Karpas-422 (cell line): ENCODE data around the gene MRPL9. TPM values are rescaled to one million over a fixed set of nuclear protein-coding genes. Genes with fewer than 3 reads are reported as not detected.
"Not testable (repeated sequence)": the region's sequence is repeated elsewhere in the genome, so short reads cannot be mapped to it uniquely, and the experiment has no call there.

ENCODE experiments used
- DNase-seq: peaks from one replicate; pipeline ENCODE4 v3.0.0-alpha.2; 2015
- H2AFZ ChIP-seq: fragments of 200-600 bp; sonication (generic); 2 replicates; pipeline ENCODE4 v1.6.1; 2014; ENCODE audit warnings: antibody characterized with exemption, low read length, mixed read lengths
- H3K27ac ChIP-seq: fragments of 200-600 bp; sonication (generic); 2 replicates; pipeline ENCODE4 v1.5.1; 2014; ENCODE audit warnings: mild to moderate bottlenecking, low read length, moderate library complexity
- H3K27me3 ChIP-seq: fragments of 200-600 bp; sonication (generic); 2 replicates; pipeline ENCODE4 v1.6.1; 2014; ENCODE audit warnings: low read length, mixed read lengths
- H3K36me3 ChIP-seq: fragments of 200-600 bp; sonication (generic); 2 replicates; pipeline ENCODE4 v1.6.1; 2014; ENCODE audit warnings: low read length, mixed read lengths; ENCODE audit not compliant: insufficient read depth
- H3K4me1 ChIP-seq: fragments of 200-600 bp; sonication (generic); 2 replicates; pipeline ENCODE4 v1.6.1; 2014; ENCODE audit warnings: mild to moderate bottlenecking, low read length, mixed read lengths
- H3K4me2 ChIP-seq: fragments of 200-600 bp; sonication (generic); 2 replicates; pipeline ENCODE4 v1.6.1; 2014; ENCODE audit warnings: low read length, low read depth, mild to moderate bottlenecking; ENCODE audit not compliant: poor library complexity, severe bottlenecking
- H3K4me3 ChIP-seq: fragments of 200-600 bp; sonication (generic); 2 replicates; pipeline ENCODE4 v1.5.1; 2014; ENCODE audit warnings: mild to moderate bottlenecking, antibody characterized with exemption, low read length, mixed read lengths
- H3K79me2 ChIP-seq: fragments of 200-600 bp; sonication (generic); 2 replicates; pipeline ENCODE4 v1.6.1; 2014; ENCODE audit warnings: mild to moderate bottlenecking, low read length, mixed read lengths
- H3K9ac ChIP-seq: fragments of 200-600 bp; sonication (generic); 2 replicates; pipeline ENCODE4 v1.6.0; 2014; ENCODE audit warnings: low read length
- H3K9me2 ChIP-seq: fragments of 200-600 bp; sonication (generic), shearing (Covaris generic); replicated peaks from 2 replicates; pipeline ENCODE4 v1.6.0; 2014; ENCODE audit warnings: mild to moderate bottlenecking, low read length, moderate library complexity; ENCODE audit not compliant: insufficient read depth
- H3K9me3 ChIP-seq: fragments of 300-700, 200-600 bp; sonication (generic); 2 replicates; pipeline ENCODE4 v1.6.1; 2014; ENCODE audit warnings: low read length, mixed read lengths
- H4K20me1 ChIP-seq: fragments of 200-600 bp; sonication (generic); 2 replicates; pipeline ENCODE4 v1.6.1; 2014; ENCODE audit warnings: mild to moderate bottlenecking, antibody characterized with exemption, low read length, low read depth; ENCODE audit not compliant: insufficient read depth
- total RNA-seq: library from RNA; depleted of rRNA; stranded (reverse); fragments of >200 nt; shearing (Covaris generic); gene quantifications from 2 replicates; pipeline ENCODE4 v1.2.3, GENCODE V29; 2014; ENCODE audit warnings: low replicate concordance

The MRPL9 gene
- total RNA-seq, 1 experiment from 2014 or later = 76.8 TPM

DNA sequence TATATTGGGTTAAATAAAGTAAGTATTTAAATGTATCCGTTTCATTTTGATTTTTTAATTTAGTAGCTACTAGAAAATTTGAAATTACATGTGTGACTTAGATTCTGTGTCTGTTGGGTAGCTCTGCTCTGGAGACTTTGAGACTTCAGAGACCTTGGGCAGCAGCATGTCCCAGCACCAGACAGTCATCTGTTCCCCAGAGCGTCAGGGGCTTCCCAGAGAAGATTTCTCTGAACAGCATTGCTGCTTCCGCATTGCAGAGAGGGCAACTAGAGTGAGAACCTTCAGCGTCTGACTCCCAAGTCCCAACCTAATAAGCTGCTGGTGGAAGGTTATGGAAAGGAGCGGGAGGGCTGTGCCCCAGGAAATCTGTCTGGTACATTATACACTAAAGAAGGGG, 35.3 kb upstream of the MRPL9 start:
- no peak for DNase-seq
- Histone ChIP-seq H3K36me3 (no peaks in the 10 kb centered on the region), H3K79me2 (no peaks in the 10 kb centered on the region), H2AFZ (no peak overlapping the region), H3K9ac (no peak overlapping the region), H3K4me1 (no peaks in the 10 kb centered on the region), H3K4me3 (no peak overlapping the region), H4K20me1 (no peaks in the 10 kb centered on the region), H3K27me3 (no peaks in the 10 kb centered on the region), H3K4me2 (no peak overlapping the region), H3K9me2 (no peaks in the 10 kb centered on the region), H3K9me3 (no peaks in the 10 kb centered on the region), H3K27ac (no peak overlapping the region)

DNA sequence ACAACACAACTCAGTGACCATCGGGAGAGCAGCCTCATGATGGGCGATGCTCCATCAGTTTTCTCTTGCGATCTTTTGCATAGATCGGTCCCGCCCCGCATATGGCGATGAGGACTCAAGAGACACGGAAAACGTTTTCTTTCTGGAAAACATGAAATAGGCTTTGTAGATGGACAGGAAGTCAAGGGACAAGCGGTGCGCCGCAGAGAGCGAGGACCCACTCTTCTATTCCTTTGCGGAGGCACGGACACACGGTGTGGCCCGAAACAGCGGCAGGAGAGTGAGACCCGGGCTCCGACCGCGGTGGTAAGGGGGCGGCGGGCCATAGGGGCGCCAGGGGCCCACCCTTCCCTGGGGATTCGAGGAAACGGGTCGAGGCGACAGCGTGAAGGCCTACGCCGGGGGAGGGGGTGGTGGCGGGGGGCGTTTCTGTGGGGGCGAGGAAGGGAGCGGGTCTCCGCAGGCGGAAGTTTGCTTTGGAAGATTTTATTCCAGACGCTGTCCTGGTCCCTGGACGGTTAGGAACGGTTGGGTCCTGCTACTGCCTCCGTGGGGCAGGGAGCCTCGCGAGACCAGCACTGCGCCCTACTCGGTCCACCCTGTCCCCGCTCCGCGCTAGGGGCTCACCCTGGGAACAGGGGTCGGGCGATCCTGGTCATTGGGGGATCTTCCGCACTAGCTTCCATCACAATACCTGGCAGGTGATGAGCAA, 27.8 kb upstream of the MRPL9 start:
- Histone ChIP-seq H3K36me3 (no peaks in the 10 kb centered on the region), H3K9me2 (no peaks in the 10 kb centered on the region), H3K27ac (no peak overlapping the region), H3K4me3 (peak overlapping the region; percentile 56), H3K9me3 (no peaks in the 10 kb centered on the region), H3K9ac (peak overlapping the region; percentile 32), H3K27me3 (no peaks in the 10 kb centered on the region), H2AFZ (no peak overlapping the region), H3K4me1 (peaks cover 16% of the 10 kb centered on the region), H4K20me1 (no peaks in the 10 kb centered on the region), H3K4me2 (peak overlapping the region; percentile 56), H3K79me2 (no peaks in the 10 kb centered on the region)
- DNase-seq = no peak

DNA sequence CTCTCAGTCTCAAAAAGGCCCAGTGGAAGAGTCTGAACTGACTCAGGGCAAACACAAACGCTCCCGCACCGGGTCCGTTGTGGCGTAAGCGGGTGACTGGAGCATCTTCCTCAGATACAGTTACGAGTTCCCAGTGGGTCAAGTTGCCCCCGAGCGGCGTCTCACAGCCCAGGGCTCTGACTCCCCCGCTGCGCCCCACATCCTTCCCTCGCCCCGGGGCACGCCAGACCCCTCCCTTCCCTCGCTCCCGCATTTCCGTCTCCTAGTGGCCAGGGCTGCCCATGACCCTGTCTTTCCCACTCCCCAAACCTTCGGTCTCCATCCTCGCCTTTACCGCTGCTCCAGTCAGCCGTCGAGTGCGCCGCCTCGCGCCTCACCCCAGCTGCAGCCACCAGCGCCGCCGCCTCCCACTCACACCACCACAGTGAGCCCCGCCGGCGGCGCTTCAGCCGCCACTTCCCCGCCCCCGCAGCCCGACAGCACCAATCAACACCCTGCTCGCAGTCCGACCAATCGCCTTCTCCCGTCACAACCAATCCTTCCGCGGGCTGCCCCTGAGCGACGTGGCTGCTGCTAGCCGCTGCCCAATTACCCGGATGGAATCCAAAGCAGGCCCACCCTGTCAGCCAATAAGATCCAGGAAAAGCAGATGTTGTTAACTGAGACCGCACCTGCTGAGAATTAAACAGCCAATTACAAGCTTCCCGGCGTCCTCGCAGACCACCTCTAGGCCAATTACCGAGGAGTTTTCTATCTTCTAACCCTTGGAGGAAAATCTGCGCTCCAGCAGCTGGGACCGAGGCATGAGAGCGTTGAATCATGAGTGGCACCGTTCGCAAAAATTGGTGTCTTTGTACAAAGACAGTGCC, 27.0 kb upstream of the MRPL9 start, which contains the start of gene TDRKH:
Gene TDRKH, minus strand, starts transcription at position 430 of the 869 bp plus-strand sequence. CDS start 7,478 bp downstream, outside the sequence.
- Histone ChIP-seq H4K20me1 (no peaks in the 10 kb centered on the region), H3K9me2 (no peaks in the 10 kb centered on the region), H3K9ac (peak within 1 kb of the TSS; percentile 32), H3K4me3 (peak within 1 kb of the TSS; percentile 56), H3K4me1 (peaks cover 16% of the 10 kb centered on the region), H3K27ac (no peak within 1 kb of the TSS), H3K79me2 (no peaks in the 10 kb centered on the region), H3K4me2 (peak within 1 kb of the TSS; percentile 56), H3K27me3 (no peaks in the 10 kb centered on the region), H3K36me3 (no peaks in the 10 kb centered on the region), H2AFZ (peak within 1 kb of the TSS; percentile 56; the same call in 1 of the 2 replicates), H3K9me3 (no peaks in the 10 kb centered on the region)
- DNase-seq = peak; percentile 97

DNA sequence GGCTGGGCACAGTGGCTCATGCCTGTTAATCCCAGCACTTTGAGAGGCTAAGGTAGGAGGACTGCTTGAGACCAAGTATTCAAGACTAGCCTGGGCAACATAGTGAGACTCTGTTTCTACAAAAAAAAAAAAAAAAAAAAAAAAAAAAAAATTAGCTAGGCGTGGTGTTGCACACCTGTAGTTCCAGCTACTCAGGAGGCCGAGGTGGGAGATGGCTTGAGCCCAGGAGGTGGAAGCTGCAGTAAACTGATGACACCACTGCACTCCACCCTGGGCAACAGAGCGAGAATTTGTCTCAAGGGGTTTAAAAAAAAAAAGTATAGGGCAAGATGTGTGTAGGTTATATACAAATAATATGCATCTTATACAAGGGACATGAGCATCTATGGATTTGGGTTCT, 24.4 kb upstream of the MRPL9 start:
- H3K9me2 ChIP-seq = no peaks in the 10 kb centered on the region
- H2AFZ ChIP-seq = no peak overlapping the region
- H3K4me1 ChIP-seq = peaks cover 16% of the 10 kb centered on the region
- H4K20me1 ChIP-seq = no peaks in the 10 kb centered on the region
- DNase-seq = no peak
- H3K27ac ChIP-seq = no peak overlapping the region
- H3K79me2 ChIP-seq = no peaks in the 10 kb centered on the region
- no peaks in the 10 kb centered on the region for H3K36me3 ChIP-seq
- no peak overlapping the region for H3K4me3 ChIP-seq
- H3K4me2 ChIP-seq = no peak overlapping the region
- H3K27me3 ChIP-seq = no peaks in the 10 kb centered on the region
- no peaks in the 10 kb centered on the region for H3K9me3 ChIP-seq
- H3K9ac ChIP-seq = no peak overlapping the region

DNA sequence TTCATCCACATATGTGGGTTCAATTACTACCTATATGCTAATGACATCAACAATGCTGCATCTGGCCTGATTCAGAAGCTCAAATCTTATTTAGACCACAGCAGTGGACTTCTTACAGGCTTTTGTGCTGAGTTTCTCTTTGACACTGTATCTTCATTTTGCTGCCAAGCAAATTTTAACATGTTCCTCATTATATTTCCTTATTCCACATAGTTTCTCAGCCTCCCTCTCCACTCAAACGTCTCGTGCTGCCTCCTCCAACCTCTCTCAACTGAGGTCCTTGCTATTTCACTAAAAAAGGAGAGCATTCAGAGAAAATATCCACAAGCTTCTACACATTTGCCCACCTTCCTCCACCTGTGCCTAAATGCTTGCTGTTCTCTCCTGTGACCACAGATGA, 20.5 kb upstream of the MRPL9 start:
- no peaks in the 10 kb centered on the region for H3K36me3 ChIP-seq
- H3K4me2 ChIP-seq = no peak overlapping the region
- no peaks in the 10 kb centered on the region for H3K27me3 ChIP-seq
- H3K9ac ChIP-seq = no peak overlapping the region
- H3K79me2 ChIP-seq = no peaks in the 10 kb centered on the region
- no peak overlapping the region for H3K27ac ChIP-seq
- H3K4me3 ChIP-seq = no peak overlapping the region
- H4K20me1 ChIP-seq = no peaks in the 10 kb centered on the region
- H2AFZ ChIP-seq = no peak overlapping the region
- H3K4me1 ChIP-seq = no peaks in the 10 kb centered on the region
- H3K9me2 ChIP-seq = no peaks in the 10 kb centered on the region
- no peaks in the 10 kb centered on the region for H3K9me3 ChIP-seq
- no peak for DNase-seq

DNA sequence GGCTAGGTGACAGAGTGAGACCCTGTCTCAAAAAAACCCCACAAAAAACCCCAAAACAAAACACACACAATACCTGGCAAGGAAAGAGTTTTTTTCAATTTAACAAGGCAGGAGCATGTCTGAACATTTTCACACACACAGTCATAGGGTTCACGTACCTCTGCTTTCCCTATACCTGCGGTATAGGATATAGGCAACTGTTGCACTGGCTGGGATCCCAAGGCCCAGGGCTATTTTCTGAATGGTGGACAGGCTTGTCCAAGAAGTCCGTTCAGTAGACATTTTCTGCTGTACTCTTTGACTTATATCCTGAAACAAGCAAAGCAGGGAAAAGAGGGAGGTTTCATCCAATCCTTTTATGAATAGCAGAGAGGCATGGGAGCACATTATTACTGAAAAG, 19.4 kb upstream of the MRPL9 start:
- Histone ChIP-seq H3K79me2 (no peaks in the 10 kb centered on the region), H3K9me3 (no peaks in the 10 kb centered on the region), H3K27me3 (no peaks in the 10 kb centered on the region), H3K27ac (no peak overlapping the region), H3K9ac (no peak overlapping the region), H3K9me2 (no peaks in the 10 kb centered on the region), H3K4me1 (no peaks in the 10 kb centered on the region), H3K4me2 (no peak overlapping the region), H4K20me1 (no peaks in the 10 kb centered on the region), H2AFZ (no peak overlapping the region), H3K36me3 (no peaks in the 10 kb centered on the region), H3K4me3 (no peak overlapping the region)
- no peak for DNase-seq

DNA sequence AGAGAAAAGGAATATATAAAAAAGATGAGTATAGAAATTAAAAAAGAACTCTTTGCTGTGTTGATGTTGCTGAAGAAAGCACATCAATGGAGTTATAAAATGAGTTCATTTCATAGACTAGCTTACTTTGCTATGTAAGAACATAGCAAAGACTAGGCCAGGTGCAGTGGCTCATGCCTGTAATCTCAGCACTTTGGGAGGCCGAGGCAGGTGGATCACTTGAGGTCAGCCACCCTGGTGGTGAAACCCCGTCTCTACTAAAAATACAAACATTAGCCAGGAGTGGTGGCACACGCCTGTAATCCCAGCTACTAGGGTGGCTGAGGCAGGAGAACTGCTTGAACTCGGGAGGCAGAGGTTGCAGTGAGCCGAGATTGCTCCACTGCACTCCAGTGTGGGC, 18.7 kb upstream of the MRPL9 start:
- H3K9me3 ChIP-seq, H3K4me2 ChIP-seq, H3K4me3 ChIP-seq, H3K9me2 ChIP-seq, H3K9ac ChIP-seq, DNase-seq, H3K4me1 ChIP-seq, H3K79me2 ChIP-seq, H2AFZ ChIP-seq, H3K27me3 ChIP-seq, H3K36me3 ChIP-seq, H4K20me1 ChIP-seq, H3K27ac ChIP-seq: not testable (repeated sequence)

DNA sequence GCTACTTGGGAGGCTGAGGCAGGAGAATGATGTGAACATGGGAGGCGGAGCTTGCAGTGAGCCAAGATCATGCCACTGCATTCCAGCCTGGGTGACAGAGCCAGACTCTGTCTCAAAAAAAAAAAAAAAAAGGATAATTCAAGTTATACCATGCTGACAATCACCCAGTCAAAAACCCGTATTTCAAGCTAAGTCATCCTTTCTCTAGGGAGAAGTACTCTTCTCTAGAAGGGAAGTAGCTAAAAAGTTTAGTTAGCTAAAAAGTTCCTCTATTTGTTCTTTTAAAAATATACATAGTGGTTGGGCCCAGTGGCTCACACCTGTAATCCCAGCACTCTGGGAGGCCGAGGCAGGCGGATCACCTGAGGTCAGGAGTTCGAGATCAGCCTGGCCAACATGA, 17.4 kb upstream of the MRPL9 start:
- not testable (repeated sequence) for DNase-seq, H2AFZ ChIP-seq, H3K4me2 ChIP-seq, H3K27ac ChIP-seq, H3K9me3 ChIP-seq, H3K9ac ChIP-seq, H3K4me1 ChIP-seq, H4K20me1 ChIP-seq, H3K27me3 ChIP-seq, H3K4me3 ChIP-seq, H3K36me3 ChIP-seq, H3K9me2 ChIP-seq, H3K79me2 ChIP-seq
